Thymus (tissue), 11 donors: ENCODE measurements around the gene RPN1. TPM values are rescaled to one million over a fixed set of nuclear protein-coding genes. Genes with fewer than 3 reads are reported as not detected.

ENCODE experiments used
- DNase-seq, 9 donors: peaks; one replicate each; pipeline ENCODE4 v3.0.0-alpha.2; 2013; ENCODE audit warnings: low spot score in 9 of 9, low read depth in 6 of 9, missing footprints in 1 of 9
- H3K27ac ChIP-seq, 2 donors: one replicate each; pipeline ENCODE4 v1.5.1; 2013; ENCODE audit warnings: control low read depth in 1 of 2, low read depth in 1 of 2, low read length in 1 of 2, mild to moderate bottlenecking in 1 of 2, moderate library complexity in 1 of 2
- H3K27me3 ChIP-seq, 2 donors: one replicate each; pipeline ENCODE4 v1.5.1; 2013; ENCODE audit warnings: low read length in 1 of 2; ENCODE audit not compliant: control insufficient read depth in 2 of 2, insufficient read depth in 1 of 2
- H3K36me3 ChIP-seq, 2 donors: one replicate each; pipeline ENCODE4 v1.5.1; 2013; ENCODE audit warnings: low read length in 1 of 2, mild to moderate bottlenecking in 1 of 2, moderate library complexity in 1 of 2; ENCODE audit not compliant: control insufficient read depth in 2 of 2, insufficient read depth in 2 of 2
- H3K4me1 ChIP-seq, 2 donors: one replicate each; pipeline ENCODE4 v1.5.1; 2013; ENCODE audit warnings: low read length in 2 of 2; ENCODE audit not compliant: control insufficient read depth in 2 of 2, insufficient read depth in 2 of 2
- H3K4me3 ChIP-seq, 2 donors: one replicate each; pipeline ENCODE4 v1.5.1; 2013; ENCODE audit warnings: low read length in 2 of 2, control low read depth in 1 of 2, mild to moderate bottlenecking in 1 of 2
- H3K9me3 ChIP-seq, 2 donors: one replicate each; pipeline ENCODE4 v1.5.1; 2013; ENCODE audit warnings: low read length in 1 of 2, mild to moderate bottlenecking in 1 of 2; ENCODE audit not compliant: control insufficient read depth in 2 of 2, insufficient read depth in 1 of 2
- WGBS: extraction: QIAGEN DNeasy Blood & Tissue Kit; methylation state at CpG from one replicate; pipeline ENCODE4 v1.1.7; 2013; 5-methylcytosine and 5-hydroxymethylcytosine counted together
- polyA plus RNA-seq: library from polyadenylated mRNA; stranded (reverse); fragments of 200-250 nt; gene quantifications from one replicate; pipeline ENCODE4 v1.2.3, GENCODE V29; 2013
- total RNA-seq: library from RNA; stranded (reverse); fragments of 120-200 nt; gene quantifications from one replicate; pipeline ENCODE4 v1.2.4, GENCODE V29; 2013
- donor health status: healthy.

RPN1 gene
- total and polyA plus RNA-seq, 2 donors, result 103 to 175 TPM

- H3K4me3 ChIP-seq, result no peak overlapping the region
- WGBS, result 96% methylated on average over 7 of the region's 7 CpGs
Observed at GRCh38 chr3:128606094-128606493, 44.5 kb downstream of the RPN1 start.

DNA sequence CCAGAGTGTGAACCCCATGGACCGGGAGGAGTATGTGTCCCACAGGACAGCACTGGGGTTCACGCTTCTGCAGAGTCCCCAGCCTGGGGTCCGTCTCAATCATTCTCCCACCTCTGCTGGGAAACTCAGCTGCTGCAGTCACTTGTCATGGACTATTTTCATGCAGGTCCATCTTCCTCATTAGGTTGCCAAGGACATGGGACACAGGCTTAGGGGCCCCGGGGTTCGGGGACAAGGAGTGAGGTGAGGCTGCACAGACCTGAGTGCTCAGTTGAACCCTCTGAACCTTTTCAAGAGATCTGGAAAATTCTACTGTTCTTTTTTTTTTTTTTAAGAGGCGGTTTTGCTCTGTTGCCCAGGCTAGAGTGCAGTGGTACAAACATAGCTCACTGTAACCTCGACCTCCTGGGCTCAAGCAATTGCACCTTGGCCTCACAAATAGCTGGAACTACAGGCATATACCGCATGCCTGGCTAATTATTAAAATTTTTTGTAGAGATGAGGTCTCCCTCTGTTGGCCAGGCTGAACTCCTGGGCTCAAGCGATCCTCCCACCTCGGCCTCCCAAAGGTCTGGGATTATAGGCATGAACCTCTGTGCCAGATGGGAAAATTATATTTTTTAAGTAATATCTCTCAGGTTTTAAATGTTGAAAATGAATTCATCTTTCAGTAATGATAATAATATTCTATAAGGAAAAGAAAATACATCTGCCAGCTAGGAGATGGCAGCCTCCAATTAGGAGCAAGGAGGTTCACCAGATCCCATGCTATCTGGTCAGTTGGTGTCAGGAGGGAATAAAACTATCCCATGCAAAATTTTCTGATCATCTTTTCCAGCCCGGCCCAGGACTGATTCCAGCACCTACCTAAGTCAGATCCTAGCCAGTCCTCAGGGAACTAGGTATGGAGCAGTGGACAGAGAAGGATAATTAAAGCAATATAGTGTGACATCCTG is 45.2 kb downstream of the RPN1 start:
- no peak for DNase-seq
- peaks cover 0 to 5% of the 10 kb centered on the region in 2 donors for H3K4me1 ChIP-seq
- H3K9me3 ChIP-seq, result no peaks in the 10 kb centered on the region
- no peak overlapping the region for H3K27ac ChIP-seq
- WGBS, result 91% methylated on average over 11 of the region's 11 CpGs
- H3K27me3 ChIP-seq, result peaks cover 0 to 11% of the 10 kb centered on the region in 2 donors
- H3K36me3 ChIP-seq, result no peaks in the 10 kb centered on the region
- no peak overlapping the region for H3K4me3 ChIP-seq

More at GRCh38 chr3:128606094-128606493, 44.5 kb downstream of the RPN1 start:
- Histone ChIP-seq H3K36me3 (no peaks in the 10 kb centered on the region), H3K9me3 (no peaks in the 10 kb centered on the region), H3K27ac (no peak overlapping the region), H3K4me1 (peaks cover 0 to 5% of the 10 kb centered on the region in 2 donors), H3K27me3 (peaks cover 0 to 11% of the 10 kb centered on the region in 2 donors)
- no peak for DNase-seq

GRCh38 chr3:128603811-128604775 is 46.5 kb downstream of the RPN1 start:
- Histone ChIP-seq H3K36me3 (no peaks in the 10 kb centered on the region), H3K4me3 (no peak overlapping the region), H3K9me3 (no peaks in the 10 kb centered on the region), H3K27me3 (peaks cover 0 to 11% of the 10 kb centered on the region in 2 donors), H3K4me1 (peaks cover 0 to 5% of the 10 kb centered on the region in 2 donors), H3K27ac (no peak overlapping the region)
- WGBS, result 91% methylated on average over 20 of the region's 20 CpGs
- DNase-seq, result no peak

GRCh38 chr3:128603313-128603712 is 47.3 kb downstream of the RPN1 start:
- H3K27me3 ChIP-seq, result peaks cover 0 to 11% of the 10 kb centered on the region in 2 donors
- H3K4me1 ChIP-seq, result peaks cover 0 to 5% of the 10 kb centered on the region in 2 donors
- no peaks in the 10 kb centered on the region for H3K36me3 ChIP-seq
- no peak for DNase-seq
- WGBS, result 97% methylated on average over 8 of the region's 8 CpGs
- no peaks in the 10 kb centered on the region for H3K9me3 ChIP-seq
- H3K27ac ChIP-seq, result no peak overlapping the region
- no peak overlapping the region for H3K4me3 ChIP-seq

- Histone ChIP-seq H3K4me1 (peaks cover 0 to 15% of the 10 kb centered on the region in 2 donors), H3K27me3 (no peaks in the 10 kb centered on the region), H3K36me3 (no peaks in the 10 kb centered on the region), H3K27ac (no peak overlapping the region), H3K4me3 (no peak overlapping the region), H3K9me3 (no peaks in the 10 kb centered on the region)
- no peak for DNase-seq
- WGBS, result 90% methylated on average over 18 of the region's 18 CpGs
Observed at GRCh38 chr3:128598884-128599664, 51.5 kb downstream of the RPN1 start.

GRCh38 chr3:128597900-128598299 is 52.7 kb downstream of the RPN1 start:
- Histone ChIP-seq H3K27me3 (no peaks in the 10 kb centered on the region), H3K9me3 (no peaks in the 10 kb centered on the region), H3K4me3 (no peak overlapping the region), H3K27ac (no peak overlapping the region), H3K4me1 (peaks cover 0 to 17% of the 10 kb centered on the region in 2 donors), H3K36me3 (no peaks in the 10 kb centered on the region)
- DNase-seq, result no peak
- 94% methylated on average over 6 of the region's 6 CpGs for WGBS

GRCh38 chr3:128592864-128593263 is 57.8 kb downstream of the RPN1 start:
- Histone ChIP-seq H3K27me3 (no peaks in the 10 kb centered on the region), H3K4me1 (peaks cover 0 to 25% of the 10 kb centered on the region in 2 donors), H3K27ac (no peak overlapping the region), H3K9me3 (peaks cover 0 to 4% of the 10 kb centered on the region in 2 donors), H3K36me3 (no peaks in the 10 kb centered on the region), H3K4me3 (no peak overlapping the region)
- 97% methylated on average over 4 of the region's 4 CpGs for WGBS
- DNase-seq, result no peak

DNA sequence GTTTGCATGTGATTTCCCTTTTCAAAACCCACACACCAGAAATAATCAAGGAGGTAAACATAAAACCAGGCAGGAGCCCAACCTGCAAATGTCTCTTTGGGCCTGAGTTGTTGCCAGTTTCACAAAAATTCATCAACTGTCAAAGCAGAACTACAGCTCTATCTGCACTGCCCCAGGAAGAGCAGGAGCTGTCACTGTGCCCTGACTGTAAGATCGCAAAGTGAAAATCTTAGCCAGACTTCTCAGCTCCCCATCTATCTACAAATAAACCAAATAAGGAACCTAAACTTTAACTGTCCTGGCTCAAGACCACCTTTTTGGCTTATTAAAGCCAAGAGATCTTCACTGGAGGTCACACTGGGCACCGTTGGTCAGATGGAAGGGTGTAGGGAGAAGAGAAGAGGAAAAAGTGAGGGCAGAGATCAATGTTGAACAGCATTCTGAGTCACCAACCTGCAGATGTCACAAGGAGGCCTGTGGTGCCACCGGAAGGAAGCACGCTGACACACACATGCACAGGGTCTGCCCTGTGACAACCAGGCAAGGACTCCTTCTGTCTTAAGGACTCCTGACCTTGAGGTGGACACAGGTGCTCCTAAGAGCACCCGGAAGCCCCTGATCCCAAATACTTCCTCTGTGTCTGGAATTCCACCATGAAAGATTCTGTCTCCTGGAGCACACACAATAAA is 58.7 kb downstream of the RPN1 start:
- peaks cover 0 to 25% of the 10 kb centered on the region in 2 donors for H3K4me1 ChIP-seq
- H3K27ac ChIP-seq, result peak overlapping the region in 1 of 2 donors; percentile 68
- no peaks in the 10 kb centered on the region for H3K27me3 ChIP-seq
- WGBS, result 75% methylated on average over 5 of the region's 5 CpGs
- no peaks in the 10 kb centered on the region for H3K36me3 ChIP-seq
- no peak overlapping the region for H3K4me3 ChIP-seq
- peak in 3 of 9 donors; percentile 14 to 45 (median 22) for DNase-seq
- peaks cover 0 to 4% of the 10 kb centered on the region in 2 donors for H3K9me3 ChIP-seq
